Endothelial cell of umbilical vein (primary cell): Measurements from ENCODE around the gene SYNE1. TPM values are rescaled to one million over a fixed set of nuclear protein-coding genes. Genes with fewer than 3 reads are reported as not detected.

Experiments
- BruUV-seq: library from RNA; stranded (reverse); fragments of 400-500 nt; replicated peaks from 2 replicates; lab custom pipeline; 2021; lab: Mats Ljungman, UMichigan
- CTCF ChIA-PET: fragments of 300-600, 350-600 bp; sonication (Branson Sonifier 250); formaldehyde crosslinking; loops from one replicate; lab custom pipeline; 2021; ENCODE audit warnings: antibody characterized with exemption, inconsistent platforms; lab: Charles Lee
- POLR2A ChIA-PET: fragments of 300-600, 350-600 bp; sonication (Branson Sonifier 250); formaldehyde crosslinking; loops from one replicate; lab custom pipeline; 2021; ENCODE audit warnings: antibody characterized with exemption, inconsistent platforms; lab: Charles Lee
- DNase-seq: peaks from one replicate; pipeline ENCODE4 v3.0.0-alpha.2; 2011; ENCODE audit warnings: low read depth, low spot score
- FAIRE-seq: peaks from 2 replicates; lab custom pipeline; 2011; peaks lifted over from hg19 to GRCh38; lab: Jason Lieb, UNC
- H2AFZ ChIP-seq: 2 replicates; pipeline ENCODE4 v1.6.0; 2012; ENCODE audit warnings: low read depth, low read length, control low read depth, inconsistent platforms
- H3K27ac ChIP-seq: 2 replicates; pipeline ENCODE4 v1.5.1; 2011; ENCODE audit warnings: low read depth, mild to moderate bottlenecking, control low read depth, low read length, moderate library complexity; ENCODE audit not compliant: insufficient read depth
- H3K27me3 ChIP-seq, 2 experiments: 2 replicates each; pipeline versions ENCODE4 v1.6.0 to v1.6.1; 2011; ENCODE audit warnings: low read length in 2 of 2, mixed read lengths in 1 of 2; ENCODE audit not compliant: control insufficient read depth in 2 of 2, insufficient read depth in 2 of 2
- H3K36me3 ChIP-seq, 2 experiments: 2 replicates in 1 of 2; 3 replicates in 1 of 2; pipeline ENCODE4 v1.5.1; 2011; ENCODE audit warnings: low read length in 2 of 2, mild to moderate bottlenecking in 1 of 2, moderate library complexity in 1 of 2; ENCODE audit not compliant: control insufficient read depth in 2 of 2, insufficient read depth in 2 of 2; ENCODE audit errors: extremely low read depth in 1 of 2
- H3K4me1 ChIP-seq: 3 replicates; pipeline ENCODE4 v1.5.1; 2011; ENCODE audit warnings: mild to moderate bottlenecking, low read length; ENCODE audit not compliant: control insufficient read depth, insufficient read depth; ENCODE audit errors: extremely low read depth
- H3K4me2 ChIP-seq: 2 replicates; pipeline ENCODE4 v1.6.1; 2011; ENCODE audit warnings: low read length, control low read depth, mixed read lengths; ENCODE audit not compliant: insufficient read depth
- H3K4me3 ChIP-seq, 3 experiments: fragments of 200-600 bp in 1 of 3; sonication (generic), shearing (Covaris generic) in 1 of 3; replicated peaks in 1 of 3; 2 replicates each; pipeline ENCODE4 v1.5.1; 2011 to 2016; ENCODE audit warnings: control low read depth in 3 of 3, low read length in 3 of 3, mild to moderate bottlenecking in 2 of 3, inconsistent platforms in 1 of 3, low read depth in 1 of 3, moderate library complexity in 1 of 3; ENCODE audit not compliant: insufficient read depth in 1 of 3
- H3K79me2 ChIP-seq: 2 replicates; pipeline ENCODE4 v1.6.0; 2012; ENCODE audit warnings: low read length, inconsistent platforms; ENCODE audit not compliant: control insufficient read depth, insufficient read depth
- H3K9ac ChIP-seq: replicated peaks from 2 replicates; pipeline ENCODE3; 2011; ENCODE audit warnings: low read length, control low read depth; ENCODE audit not compliant: insufficient read depth; ENCODE audit errors: extremely low read depth
- H3K9me1 ChIP-seq: replicated peaks from 3 replicates; pipeline ENCODE4 v1.6.0; 2011; ENCODE audit warnings: mild to moderate bottlenecking, low read length; ENCODE audit not compliant: control insufficient read depth, insufficient read depth; ENCODE audit errors: extremely low read depth
- H3K9me3 ChIP-seq: replicated peaks from 2 replicates; pipeline ENCODE4 v1.5.1; 2012; ENCODE audit warnings: low read length, inconsistent platforms; ENCODE audit not compliant: control insufficient read depth, insufficient read depth
- H4K20me1 ChIP-seq: replicated peaks from 2 replicates; pipeline ENCODE3; 2011; ENCODE audit warnings: mild to moderate bottlenecking, low read length; ENCODE audit not compliant: control insufficient read depth, insufficient read depth; ENCODE audit errors: extremely low read depth
- CTCF ChIP-seq, 2 donors: IDR thresholded peaks; 1 replicate in 1 of 2; 2 replicates in 1 of 2; pipeline ENCODE4 v1.5.1; 2011; ENCODE audit warnings: low read length in 2 of 2, mild to moderate bottlenecking in 2 of 2, moderate library complexity in 2 of 2, control low read depth in 1 of 2, inconsistent platforms in 1 of 2, low read depth in 1 of 2; ENCODE audit not compliant: insufficient read depth in 1 of 2; ENCODE audit errors: extremely low read depth in 1 of 2
- EZH2 ChIP-seq: IDR thresholded peaks from 2 replicates; pipeline ENCODE4 v1.6.1; 2012; ENCODE audit warnings: borderline replicate concordance, low read depth, mild to moderate bottlenecking, moderate library complexity, low read length, inconsistent platforms; ENCODE audit not compliant: severe bottlenecking
- FOS ChIP-seq: IDR thresholded peaks from 2 replicates; pipeline ENCODE4 v1.6.1; 2011; ENCODE audit warnings: mild to moderate bottlenecking, low read length, moderate library complexity, borderline replicate concordance; ENCODE audit not compliant: insufficient read depth
- GATA2 ChIP-seq: IDR thresholded peaks from 2 replicates; pipeline ENCODE4 v1.7.0; 2011; ENCODE audit warnings: low read depth, mild to moderate bottlenecking, moderate library complexity, mixed read lengths, low read length; ENCODE audit not compliant: insufficient read length, insufficient read depth
- JUN ChIP-seq: IDR thresholded peaks from 2 replicates; pipeline ENCODE4 v1.6.1; 2011; ENCODE audit warnings: borderline replicate concordance, low read depth; ENCODE audit not compliant: insufficient read length, insufficient read depth
- MAX ChIP-seq: IDR thresholded peaks from 2 replicates; pipeline ENCODE4 v1.6.1; 2011; ENCODE audit not compliant: insufficient read depth, insufficient read length
- MYC ChIP-seq: IDR thresholded peaks from one replicate; pipeline ENCODE4 v1.6.1; 2011; ENCODE audit warnings: mild to moderate bottlenecking, low read depth, low read length
- POLR2A ChIP-seq: IDR thresholded peaks from 2 replicates; pipeline ENCODE4 v1.6.1; 2012; ENCODE audit warnings: low read depth, mild to moderate bottlenecking, control low read depth, low read length
- POLR2AphosphoS5 ChIP-seq: IDR thresholded peaks from 2 replicates; pipeline ENCODE4 v1.6.1; 2012; ENCODE audit warnings: low read depth, mild to moderate bottlenecking, control low read depth, low read length, moderate library complexity; ENCODE audit not compliant: insufficient read depth
- dilution Hi-C: fragments of 300-500 bp; cut with MboI; formaldehyde crosslinking; loops from one replicate; pipeline ENCODE4 v1.15.0; 2019; ENCODE audit warnings: low sequenced_read_pairs; ENCODE audit not compliant: extremely low pct_ligation_motif_present
- intact Hi-C: fragments of 100-400 bp; cut with micrococcal nuclease; formaldehyde crosslinking; loops from one replicate; pipeline ENCODE4 v1.10.0; 2022
- polyA plus RNA-seq, 4 experiments: library from polyadenylated mRNA; depleted of rRNA in 3 of 4; stranded (reverse) in 3 of 4; unstranded in 1 of 4; fragments of >200 nt; gene quantifications; 2 replicates each; pipeline versions ENCODE4 v1.2.1 to v1.2.3, GENCODE V29; 2011 to 2012; ENCODE audit warnings: missing spikeins in 1 of 4
- total RNA-seq: library from RNA; stranded (reverse); gene quantifications from 2 replicates; pipeline ENCODE4 v1.2.3, GENCODE V29; 2021

SYNE1 gene
- total and polyA plus RNA-seq, 2 donors (not counting 3 experiments of a cell fraction or from before 2014, with no cell fraction given) = 26.5 to 52.3 TPM

GRCh38 chr6:152226119-152226518 is 411.0 kb downstream of the SYNE1 start:
- no peak for FAIRE-seq

More at GRCh38 chr6:152226119-152226518, 411.0 kb downstream of the SYNE1 start:
- BruUV-seq = no TSS peak
- Histone ChIP-seq H4K20me1 (no peaks in the 10 kb centered on the region), H2AFZ (no peak overlapping the region), H3K4me3 (no peak overlapping the region), H3K79me2 (no peaks in the 10 kb centered on the region), H3K27me3 (no peaks in the 10 kb centered on the region), H3K9me3 (no peaks in the 10 kb centered on the region), H3K9me1 (no peaks in the 10 kb centered on the region), H3K9ac (no peak overlapping the region), H3K4me1 (no peaks in the 10 kb centered on the region), H3K4me2 (no peak overlapping the region), H3K36me3 (peaks cover 3 to 13% of the 10 kb centered on the region in 2 experiments), H3K27ac (no peak overlapping the region)
- no peak for TF ChIP-seq GATA2
- TF ChIP-seq MAX = no peak
- no peak for TF ChIP-seq POLR2AphosphoS5
- TF ChIP-seq POLR2A = no peak
- no peak for TF ChIP-seq JUN
- TF ChIP-seq MYC = no peak
- no peak for TF ChIP-seq EZH2
- TF ChIP-seq CTCF (IDR thresholded peaks at IDR 0.05; ENCODE audit: extremely low read depth in 1 of 2, insufficient read depth in 1 of 2, low read depth in 1 of 2, low read length in 2 of 2) = no peak
- TF ChIP-seq FOS = no peak
- DNase-seq = no peak
- dilution Hi-C loops (no loop called here), intact Hi-C loops (no loop called here)
- CTCF ChIA-PET = interaction anchor here (0.8 to 1.5 kb wide), 3 partner anchors 8 to 67 kb away, joined by 3 read pairs; no protein-coding TSS in a partner anchor
- POLR2A ChIA-PET = no interaction called here
